ENCODE results near the gene PIK3CD.

DNA sequence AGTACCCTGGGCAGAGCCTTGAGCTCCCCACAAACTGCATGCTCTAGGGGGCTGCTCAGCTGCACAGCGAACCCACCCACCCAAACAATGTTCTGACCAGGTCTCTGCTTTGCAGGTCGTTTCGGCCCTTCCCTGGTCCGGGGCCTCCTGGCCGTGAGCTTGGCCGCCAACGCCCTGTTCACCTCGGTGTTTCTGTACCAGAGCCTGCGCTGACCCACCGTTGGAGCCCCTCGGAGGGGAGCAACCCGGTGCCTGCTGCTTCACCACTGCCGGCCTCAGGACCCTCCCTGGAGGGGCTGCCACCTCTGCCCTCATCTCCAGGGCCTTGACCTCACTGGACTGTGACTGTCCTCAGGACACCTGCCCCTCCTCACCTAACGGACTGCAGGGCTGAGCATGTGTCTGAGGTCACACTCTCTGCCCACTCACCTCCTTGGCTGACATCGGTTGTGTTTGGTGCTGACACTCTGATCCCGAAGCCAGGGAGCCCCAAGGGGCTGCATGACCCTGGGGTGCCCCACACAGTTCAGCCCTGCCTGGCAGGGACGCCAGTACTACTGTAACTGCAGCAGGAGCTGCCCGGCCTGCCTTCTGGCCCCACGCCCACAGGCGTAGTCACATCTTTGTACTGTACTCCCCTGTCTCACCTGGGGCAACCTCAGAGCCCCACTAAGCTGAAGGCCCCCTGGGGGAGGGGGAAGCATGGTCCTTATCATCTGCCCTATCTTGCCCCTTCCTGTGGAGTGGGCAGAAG lies 38.5 kb upstream of the PIK3CD start:
- TF ChIP-seq, protein P1, sequence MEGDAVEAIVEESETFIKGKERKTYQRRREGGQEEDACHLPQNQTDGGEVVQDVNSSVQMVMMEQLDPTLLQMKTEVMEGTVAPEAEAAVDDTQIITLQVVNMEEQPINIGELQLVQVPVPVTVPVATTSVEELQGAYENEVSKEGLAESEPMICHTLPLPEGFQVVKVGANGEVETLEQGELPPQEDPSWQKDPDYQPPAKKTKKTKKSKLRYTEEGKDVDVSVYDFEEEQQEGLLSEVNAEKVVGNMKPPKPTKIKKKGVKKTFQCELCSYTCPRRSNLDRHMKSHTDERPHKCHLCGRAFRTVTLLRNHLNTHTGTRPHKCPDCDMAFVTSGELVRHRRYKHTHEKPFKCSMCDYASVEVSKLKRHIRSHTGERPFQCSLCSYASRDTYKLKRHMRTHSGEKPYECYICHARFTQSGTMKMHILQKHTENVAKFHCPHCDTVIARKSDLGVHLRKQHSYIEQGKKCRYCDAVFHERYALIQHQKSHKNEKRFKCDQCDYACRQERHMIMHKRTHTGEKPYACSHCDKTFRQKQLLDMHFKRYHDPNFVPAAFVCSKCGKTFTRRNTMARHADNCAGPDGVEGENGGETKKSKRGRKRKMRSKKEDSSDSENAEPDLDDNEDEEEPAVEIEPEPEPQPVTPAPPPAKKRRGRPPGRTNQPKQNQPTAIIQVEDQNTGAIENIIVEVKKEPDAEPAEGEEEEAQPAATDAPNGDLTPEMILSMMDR (IDR thresholded peaks at IDR 0.05; ENCODE audit: low read depth, low read length, poor library complexity, severe bottlenecking), result no peak
- no peak for TF ChIP-seq EZH2phosphoT487 (IDR thresholded peaks at IDR 0.05; ENCODE audit: borderline replicate concordance, low read length)
